A549 treated with ZK216348 at 1 μM for 4 hours (cell line): Measurements from ENCODE around the gene SERHL2. TPM values are rescaled to one million over a fixed set of nuclear protein-coding genes. Genes with fewer than 3 reads are reported as not detected.

Source experiments
- total RNA-seq: library from RNA; stranded (reverse); fragments of 200-300 nt; extraction: Qiagen RNA extraction; gene quantifications from 5 replicates; pipeline ENCODE4 v1.2.3, GENCODE V29; 2022; ENCODE audit warnings: low read depth

Gene SERHL2
- 0.14 to 0.27 TPM (median 0.26 TPM) in 3 of 5 replicates, not detected in the others for total RNA-seq

GRCh38 chr22:42553475-42554361 lies at the start of gene SERHL2:
SERHL2 (plus strand) TSS chr22:42553956; CDS start chr22:42554021, 65 bp downstream.

GRCh38 chr22:42519525-42520401 lies 34.0 kb upstream of the SERHL2 start, which contains the start of gene RRP7A:
RRP7A (minus strand) TSS chr22:42519796; CDS start chr22:42519786, 10 bp downstream.

GRCh38 chr22:42614312-42615091 lies 60.7 kb downstream of the SERHL2 start, which contains the start of gene POLDIP3:
POLDIP3 (minus strand) TSS chr22:42614883; CDS start chr22:42614857, 26 bp downstream.

Other genes starting within 250 kb of the SERHL2 start
- gene NFAM1, start 121.6 kb upstream of the SERHL2 start, total RNA-seq = 0.02 TPM in 1 of 5 replicates, not detected in the others
- 45.9 to 58.6 TPM (median 50.8 TPM) in 5 replicates for gene RRP7A, start 34.2 kb upstream of the SERHL2 start, total RNA-seq
- gene POLDIP3, start 60.9 kb downstream of the SERHL2 start, total RNA-seq = 32.8 to 44.1 TPM (median 39.8 TPM) in 5 replicates
- not detected in 5 replicates for gene ATP5MGL, start 86.6 kb downstream of the SERHL2 start, total RNA-seq
- 73.7 to 126 TPM (median 111 TPM) in 5 replicates for gene CYB5R3, start 95.4 kb downstream of the SERHL2 start, total RNA-seq
- gene A4GALT, start 166.9 kb downstream of the SERHL2 start, total RNA-seq = 12.2 to 25.9 TPM (median 19.6 TPM) in 5 replicates